Sigmoid colon (tissue), 7 donors: Measurements from ENCODE around the gene TCAP. TPM values are rescaled to one million over a fixed set of nuclear protein-coding genes. Genes with fewer than 3 reads are reported as not detected.
"Not testable (repeated sequence)": the region's sequence is repeated elsewhere in the genome, so short reads cannot be mapped to it uniquely, and the experiment has no call there.

Experiments
- DNase-seq: peaks from one replicate; pipeline ENCODE4 v3.0.0-alpha.2; 2019
- H3K27ac ChIP-seq, 4 donors: fragments of 200-600 bp; sonication (generic); one replicate each; pipeline ENCODE4 v1.5.1; 2016 to 2019; ENCODE audit warnings: mild to moderate bottlenecking in 1 of 4
- H3K27me3 ChIP-seq, 3 donors: fragments of 200-600 bp; sonication (generic); one replicate each; pipeline ENCODE4 v1.5.1; 2019; ENCODE audit warnings: mild to moderate bottlenecking in 1 of 3
- H3K36me3 ChIP-seq, 4 donors: fragments of 200-600 bp; sonication (generic); one replicate each; pipeline ENCODE4 v1.5.1; 2016 to 2019
- H3K4me1 ChIP-seq, 4 donors: fragments of 200-600 bp; sonication (generic); one replicate each; pipeline ENCODE4 v1.5.1; 2017 to 2019
- H3K4me3 ChIP-seq, 4 donors: fragments of 200-600 bp; sonication (generic); one replicate each; pipeline ENCODE4 v1.5.1; 2017 to 2019; ENCODE audit warnings: mild to moderate bottlenecking in 2 of 4, moderate library complexity in 1 of 4
- H3K9me3 ChIP-seq, 4 donors: fragments of 200-600 bp in 3 of 4; sonication (generic) in 3 of 4; one replicate each; pipeline versions ENCODE4 v1.5.1 to v1.6.1; 2013 to 2019
- CTCF ChIP-seq, 4 experiments: fragments of 450-650 bp in 3 of 4; fragments of 200-600 bp in 1 of 4; IDR thresholded peaks; one replicate each; pipeline ENCODE4 v1.5.1; 2016 to 2019; ENCODE audit warnings: antibody characterized with exemption in 4 of 4, mild to moderate bottlenecking in 3 of 4, moderate library complexity in 2 of 4
- EP300 ChIP-seq, 4 donors: sonication (generic); formaldehyde crosslinking; IDR thresholded peaks; one replicate each; pipeline ENCODE4 v1.6.1; 2017; ENCODE audit warnings: antibody characterized with exemption in 4 of 4
- POLR2A ChIP-seq, 2 donors: fragments of 450-650 bp; IDR thresholded peaks; one replicate each; pipeline ENCODE4 v1.6.1; 2016; ENCODE audit warnings: antibody characterized with exemption in 2 of 2, mild to moderate bottlenecking in 2 of 2, moderate library complexity in 2 of 2
- POLR2AphosphoS5 ChIP-seq, 4 donors: sonication (generic); formaldehyde crosslinking; IDR thresholded peaks; one replicate each; pipeline ENCODE4 v1.6.1; 2017; ENCODE audit warnings: antibody characterized with exemption in 4 of 4
- WGBS, 2 donors: extraction: QIAGEN DNeasy Blood & Tissue Kit; methylation state at CpG; one replicate each; pipeline ENCODE4 v1.1.7; 2013; 5-methylcytosine and 5-hydroxymethylcytosine counted together
- intact Hi-C: fragments of 100-400 bp; cut with DNase I; formaldehyde crosslinking; loops from one replicate; pipeline ENCODE4 v1.15.1; 2023
- polyA plus RNA-seq, 3 donors: library from polyadenylated mRNA; stranded (reverse); fragments of 200-250 nt; gene quantifications; one replicate each; pipeline ENCODE4 v1.2.3, GENCODE V29; 2013
- total RNA-seq, 4 donors: library from RNA; depleted of rRNA; stranded (reverse); fragments of >200 nt; gene quantifications; one replicate each; pipeline ENCODE4 v1.1.0, GENCODE V29; 2016
- donor health status: healthy with polysubstance abuse.
- donor health status: Bipolar disorder and iron deficiency.
- donor health status: healthy.

The TCAP gene
- total and polyA plus RNA-seq, 7 donors = 0.49 to 3.5 (median 1.1) TPM; not detected in 1

- WGBS, 2 donors = 85 to 89% methylated on average over 14 of the region's 14 CpGs
- no peak for DNase-seq
- Histone ChIP-seq H3K4me3 (no peak overlapping the region), H3K36me3 (peaks cover 0 to 62% (median 38%) of the 10 kb centered on the region in 4 donors), H3K27me3 (no peaks in the 10 kb centered on the region), H3K27ac (no peak overlapping the region), H3K9me3 (no peaks in the 10 kb centered on the region), H3K4me1 (peaks cover 0 to 13% (median 10%) of the 10 kb centered on the region in 4 donors)
- TF ChIP-seq POLR2A (IDR thresholded peaks at IDR 0.05) = no peak
- TF ChIP-seq EP300 (IDR thresholded peaks at IDR 0.05) = no peak
- no peak for TF ChIP-seq CTCF (IDR thresholded peaks at IDR 0.05)
- TF ChIP-seq POLR2AphosphoS5 (IDR thresholded peaks at IDR 0.05) = no peak
- intact Hi-C loops = no loop called here
Observed at GRCh38 chr17:39709319-39709997, 44.3 kb downstream of the TCAP start.

DNA sequence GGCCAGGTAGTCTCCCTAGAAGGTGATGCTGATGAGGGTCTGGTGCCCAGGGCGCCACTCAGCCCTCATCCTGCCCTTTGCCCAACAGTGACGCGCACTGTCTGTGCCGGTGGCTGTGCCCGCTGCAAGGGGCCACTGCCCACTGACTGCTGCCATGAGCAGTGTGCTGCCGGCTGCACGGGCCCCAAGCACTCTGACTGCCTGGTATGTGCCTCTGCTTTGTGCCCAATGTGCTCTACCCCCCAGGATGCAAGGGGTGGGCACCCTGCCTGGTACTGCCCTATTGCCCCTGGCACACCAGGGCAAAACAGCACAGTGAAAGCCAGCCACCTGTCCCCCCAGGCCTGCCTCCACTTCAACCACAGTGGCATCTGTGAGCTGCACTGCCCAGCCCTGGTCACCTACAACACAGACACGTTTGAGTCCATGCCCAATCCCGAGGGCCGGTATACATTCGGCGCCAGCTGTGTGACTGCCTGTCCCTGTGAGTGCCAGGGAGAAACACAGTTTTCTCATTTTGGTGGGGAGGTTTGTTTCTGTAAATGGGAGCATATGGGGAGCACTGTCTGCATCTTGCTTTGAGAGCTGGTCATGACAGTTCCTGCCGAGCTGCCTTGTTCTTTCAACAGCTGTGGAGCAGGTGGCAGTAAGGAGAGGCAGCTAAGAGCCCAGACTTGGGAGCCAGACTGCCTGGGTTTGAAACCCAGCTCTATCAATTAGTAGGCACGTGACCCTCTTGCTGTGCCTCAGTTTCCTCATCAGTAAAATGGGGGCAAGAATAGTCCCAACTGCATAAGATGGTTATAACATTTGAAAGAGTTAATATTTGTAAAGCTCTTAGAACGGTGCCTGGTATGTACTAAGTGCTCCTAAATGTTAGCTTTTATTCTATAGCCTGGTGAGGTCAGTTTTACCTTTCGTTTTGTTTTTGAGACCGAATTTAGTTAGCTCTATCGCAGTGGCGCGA is 45.1 kb downstream of the TCAP start:
- Histone ChIP-seq H3K4me3 (no peak overlapping the region), H3K36me3 (peaks cover under 1 to 68% (median 38%) of the 10 kb centered on the region in 4 donors), H3K9me3 (no peaks in the 10 kb centered on the region), H3K27me3 (no peaks in the 10 kb centered on the region), H3K4me1 (peaks cover 0 to 5% (median 1%) of the 10 kb centered on the region in 4 donors), H3K27ac (no peak overlapping the region)
- no peak for DNase-seq
- 89 to 92% methylated on average over 20 of the region's 20 CpGs for WGBS, 2 donors
- TF ChIP-seq POLR2A (IDR thresholded peaks at IDR 0.05) (no peak), CTCF (IDR thresholded peaks at IDR 0.05) (no peak), EP300 (IDR thresholded peaks at IDR 0.05) (no peak), POLR2AphosphoS5 (IDR thresholded peaks at IDR 0.05) (no peak)
- intact Hi-C loops = no loop called here

DNA sequence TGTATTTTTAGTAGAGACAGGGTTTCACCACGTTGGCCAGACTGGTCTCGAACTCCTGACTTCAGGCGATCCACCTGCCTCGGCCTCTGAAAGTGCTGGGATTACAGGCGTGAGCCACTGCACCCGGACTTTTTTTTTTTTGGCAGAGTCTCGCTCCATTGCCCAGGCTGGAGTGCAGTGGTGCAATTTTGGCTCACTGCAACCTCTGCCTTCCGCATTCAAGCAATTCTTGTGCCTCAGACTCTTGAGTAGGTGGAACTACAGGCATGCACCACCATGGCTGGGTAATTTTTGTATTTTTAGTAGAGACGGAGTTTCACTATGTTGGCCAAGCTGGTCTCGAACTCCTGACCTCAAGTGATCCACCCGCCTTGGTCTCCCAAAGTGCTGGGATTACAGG is 45.9 kb downstream of the TCAP start:
- H3K4me3 ChIP-seq, H3K27me3 ChIP-seq, DNase-seq, H3K4me1 ChIP-seq, H3K27ac ChIP-seq, intact Hi-C loops, H3K9me3 ChIP-seq: not testable (repeated sequence)
- WGBS, 2 donors = 89 to 91% methylated on average over 11 of the region's 11 CpGs
- H3K36me3 ChIP-seq = peaks cover 9 to 76% (median 45%) of the 10 kb centered on the region in 4 donors

- Histone ChIP-seq H3K4me3 (no peak overlapping the region), H3K27me3 (no peaks in the 10 kb centered on the region), H3K4me1 (no peaks in the 10 kb centered on the region), H3K36me3 (peaks cover 10 to 83% (median 47%) of the 10 kb centered on the region in 4 donors), H3K9me3 (no peaks in the 10 kb centered on the region), H3K27ac (no peak overlapping the region)
- intact Hi-C loops = no loop called here
- WGBS, 2 donors = 91 to 92% methylated on average over 10 of the region's 10 CpGs
- no peak for DNase-seq
- TF ChIP-seq CTCF (IDR thresholded peaks at IDR 0.05) (no peak), EP300 (IDR thresholded peaks at IDR 0.05) (no peak), POLR2A (IDR thresholded peaks at IDR 0.05) (no peak), POLR2AphosphoS5 (IDR thresholded peaks at IDR 0.05) (no peak)
Observed at GRCh38 chr17:39711851-39712250, 46.7 kb downstream of the TCAP start.

DNA sequence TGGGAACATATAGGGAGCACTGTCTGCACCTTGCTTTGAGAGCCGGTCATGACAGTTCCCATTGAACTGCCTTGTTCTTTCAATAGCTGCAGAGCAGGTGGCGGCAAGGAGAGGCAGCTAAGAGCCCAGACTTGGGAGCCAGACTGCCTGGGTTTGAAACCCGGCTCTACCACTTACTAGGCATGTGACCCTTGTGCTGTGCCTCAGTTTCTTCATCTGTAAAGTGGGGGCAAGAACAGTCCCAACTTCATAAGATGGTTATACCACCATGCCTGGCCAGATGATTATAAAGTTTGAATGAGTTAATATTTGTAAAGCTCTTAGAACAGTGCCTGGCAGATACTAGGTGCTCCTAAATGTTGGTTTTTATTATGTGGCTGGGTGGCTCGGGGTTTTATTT is 49.1 kb downstream of the TCAP start:
- Histone ChIP-seq H3K4me1 (no peaks in the 10 kb centered on the region), H3K4me3 (no peak overlapping the region), H3K36me3 (peaks cover 22 to 81% (median 32%) of the 10 kb centered on the region in 4 donors), H3K9me3 (no peaks in the 10 kb centered on the region), H3K27me3 (no peaks in the 10 kb centered on the region), H3K27ac (no peak overlapping the region)
- TF ChIP-seq CTCF (IDR thresholded peaks at IDR 0.05) = no peak
- TF ChIP-seq POLR2A (IDR thresholded peaks at IDR 0.05) = no peak
- no peak for TF ChIP-seq EP300 (IDR thresholded peaks at IDR 0.05)
- TF ChIP-seq POLR2AphosphoS5 (IDR thresholded peaks at IDR 0.05) = no peak
- WGBS, 2 donors = 93 to 94% methylated on average over 4 of the region's 4 CpGs
- intact Hi-C loops = no loop called here
- no peak for DNase-seq
